Dendritic cell treated with granulocyte-macrophage colony-stimulating factor and Interleukin-4, amounts not matched to agents 40 ng/mL and 50 ng/mL, for 4 days (primary cell): Measurements from ENCODE around the gene HHAT.

ENCODE experiments used
- H3K27ac Mint-ChIP-seq: one replicate; pipeline ENCODE4 v1.8.0; 2022; ENCODE audit warnings: mild to moderate bottlenecking, mixed read lengths
- H3K27me3 Mint-ChIP-seq: one replicate; pipeline ENCODE4 v1.8.0; 2022; ENCODE audit warnings: mild to moderate bottlenecking, mixed read lengths
- H3K36me3 Mint-ChIP-seq: one replicate; pipeline ENCODE4 v1.8.0; 2022; ENCODE audit warnings: low read depth, mixed read lengths
- H3K4me1 Mint-ChIP-seq: one replicate; pipeline ENCODE4 v1.8.0; 2022; ENCODE audit warnings: low read depth, mixed read lengths
- H3K4me3 Mint-ChIP-seq: one replicate; pipeline ENCODE4 v1.8.0; 2022; ENCODE audit warnings: mild to moderate bottlenecking, moderate library complexity, mixed read lengths
- H3K9me3 Mint-ChIP-seq: one replicate; pipeline ENCODE4 v1.8.0; 2022; ENCODE audit warnings: mixed read lengths
- intact Hi-C: fragments of 100-400 bp; cut with micrococcal nuclease; formaldehyde crosslinking; loops from one replicate; pipeline ENCODE4 v1.15.0; 2022

The HHAT gene

DNA sequence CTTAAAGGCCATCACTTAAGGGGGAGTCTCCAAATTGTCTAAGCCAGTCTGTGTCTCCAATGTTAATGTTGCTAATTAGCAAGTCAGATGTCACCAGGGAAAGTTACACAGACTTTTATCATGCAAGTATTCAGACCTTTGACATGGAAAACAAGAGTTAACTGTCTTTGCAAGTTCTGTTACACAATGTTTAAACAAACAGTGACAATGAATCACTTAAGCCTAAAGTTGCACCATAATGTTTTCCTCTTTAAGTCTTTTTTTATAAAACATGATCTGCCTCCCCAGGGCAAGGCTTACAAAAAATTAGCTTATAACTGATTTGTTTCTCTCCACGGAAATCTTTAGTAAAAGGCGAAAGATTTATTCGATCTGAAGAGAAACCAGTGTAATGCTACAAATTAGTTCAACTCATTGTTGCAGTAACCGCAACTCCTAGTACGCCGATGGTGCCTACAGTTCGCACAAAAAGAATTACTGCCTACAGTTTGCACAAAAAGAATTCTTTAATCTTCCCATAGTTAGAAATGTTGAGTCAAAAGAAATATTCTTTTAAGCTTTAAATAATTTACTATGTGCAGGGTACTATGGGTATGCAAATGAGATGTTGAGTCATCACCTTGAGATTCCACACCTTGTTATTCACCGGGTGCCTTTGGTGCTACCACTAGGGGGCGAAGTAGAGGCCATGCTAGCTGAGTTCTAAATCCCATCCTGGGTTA lies 45.3 kb downstream of the HHAT start:
- Mint-ChIP-seq H3K36me3 (no peaks in the 10 kb centered on the region), H3K4me1 (peaks cover 19% of the 10 kb centered on the region), H3K4me3 (no peak overlapping the region), H3K9me3 (no peaks in the 10 kb centered on the region), H3K27ac (no peak overlapping the region), H3K27me3 (no peaks in the 10 kb centered on the region)
- intact Hi-C loops, result no loop called here

DNA sequence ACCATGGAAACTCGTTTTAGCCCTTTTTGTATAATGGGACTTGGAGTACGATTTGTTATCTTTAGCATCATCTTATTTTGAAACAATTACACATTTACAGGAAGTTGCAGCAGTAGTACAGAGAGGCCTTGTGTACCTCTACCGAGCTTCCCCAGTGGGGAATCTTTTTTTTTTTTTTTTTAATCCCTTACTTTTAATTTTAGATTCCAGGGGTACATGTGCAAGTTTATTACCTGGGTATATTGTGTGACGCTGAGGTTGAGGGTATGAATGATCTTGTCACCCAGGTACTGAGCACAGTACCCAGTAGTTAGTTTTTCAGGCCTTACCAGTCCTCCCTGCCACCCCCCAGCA lies 45.9 kb downstream of the HHAT start:
- Mint-ChIP-seq H3K4me3 (no peak overlapping the region), H3K36me3 (no peaks in the 10 kb centered on the region), H3K4me1 (peaks cover 19% of the 10 kb centered on the region), H3K9me3 (no peaks in the 10 kb centered on the region), H3K27me3 (no peaks in the 10 kb centered on the region), H3K27ac (no peak overlapping the region)
- intact Hi-C loops, result no loop called here

DNA sequence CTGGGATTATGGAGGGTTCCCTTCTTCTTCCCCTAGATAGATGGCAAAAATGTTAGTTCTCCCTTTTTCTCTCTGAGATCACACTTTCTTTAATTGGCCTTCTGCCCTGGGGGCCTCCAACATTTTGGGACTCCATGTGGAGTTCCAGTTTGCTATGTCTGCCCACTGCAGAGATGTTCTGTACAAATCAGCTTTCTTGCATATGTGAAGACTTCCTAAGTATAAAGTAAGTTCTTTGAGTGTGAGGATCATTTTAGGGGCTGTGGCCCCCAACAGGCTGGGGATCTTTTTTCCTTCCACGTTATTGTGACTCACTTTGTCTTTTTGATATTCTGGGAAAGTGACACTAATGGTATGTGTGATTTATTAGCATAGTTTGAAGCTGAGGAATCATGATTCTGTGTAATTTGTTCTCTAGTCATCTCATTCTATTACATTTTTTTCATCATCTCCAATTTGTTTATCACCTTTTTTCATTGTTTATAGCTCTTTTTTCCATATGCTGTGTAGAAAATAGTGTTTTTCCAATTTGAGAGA lies 48.2 kb downstream of the HHAT start:
- Mint-ChIP-seq H3K4me1 (peaks cover 19% of the 10 kb centered on the region), H3K36me3 (no peaks in the 10 kb centered on the region), H3K9me3 (no peaks in the 10 kb centered on the region), H3K27ac (no peak overlapping the region), H3K27me3 (no peaks in the 10 kb centered on the region), H3K4me3 (no peak overlapping the region)
- intact Hi-C loops, result no loop called here

DNA sequence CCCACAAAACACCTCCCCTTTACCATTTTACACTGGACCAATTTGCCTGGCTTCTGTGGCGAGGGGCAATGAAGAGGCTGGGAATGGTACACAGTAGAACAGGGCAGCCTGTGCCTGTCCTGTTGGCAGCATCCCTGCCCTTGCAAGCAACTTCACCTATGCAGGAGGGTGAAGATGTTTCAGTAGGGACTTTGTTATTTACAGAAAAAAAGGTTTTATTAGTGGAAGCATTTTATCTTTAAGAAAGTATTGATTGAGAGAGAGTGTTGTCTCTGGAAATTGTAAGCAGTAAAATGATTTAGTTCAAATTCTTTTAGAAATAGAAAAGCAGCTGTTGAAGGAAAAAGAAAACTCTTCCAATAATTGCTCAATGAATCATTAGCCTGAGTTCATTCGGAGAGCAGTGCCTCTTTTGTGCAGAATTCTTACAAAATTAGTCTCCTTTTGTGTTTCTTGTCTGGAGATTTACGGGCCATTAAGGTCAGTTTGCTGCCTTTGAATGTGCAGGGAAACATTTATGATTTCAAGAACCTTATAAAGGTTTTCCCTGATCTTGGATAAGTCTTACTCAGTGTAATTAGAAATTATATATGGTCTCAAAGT lies 49.1 kb downstream of the HHAT start:
- intact Hi-C loops, result no loop called here
- H3K4me1 Mint-ChIP-seq, result peaks cover 18% of the 10 kb centered on the region
- no peak overlapping the region for H3K27ac Mint-ChIP-seq
- no peaks in the 10 kb centered on the region for H3K36me3 Mint-ChIP-seq
- H3K4me3 Mint-ChIP-seq, result no peak overlapping the region
- H3K27me3 Mint-ChIP-seq, result no peaks in the 10 kb centered on the region
- no peaks in the 10 kb centered on the region for H3K9me3 Mint-ChIP-seq

DNA sequence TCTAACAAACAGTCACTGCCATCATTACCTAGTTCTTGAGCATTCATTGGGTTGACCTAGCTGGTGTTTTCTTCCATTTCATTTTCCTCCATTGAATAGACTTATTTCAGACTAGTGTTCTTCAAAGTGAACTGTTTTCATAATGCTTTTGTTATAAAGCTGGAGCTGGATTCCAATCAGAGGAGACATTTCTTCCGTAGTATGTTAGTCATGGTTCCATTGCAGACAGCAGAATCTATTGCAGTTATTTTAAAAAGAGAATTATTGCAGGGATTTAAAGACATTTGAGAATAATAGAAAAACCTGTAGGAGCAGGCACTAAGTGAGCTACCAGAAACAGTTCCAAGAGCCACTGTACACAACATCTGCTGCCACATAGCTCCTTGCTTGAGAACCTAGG lies 50.0 kb downstream of the HHAT start:
- Mint-ChIP-seq H3K27me3 (no peaks in the 10 kb centered on the region), H3K9me3 (no peaks in the 10 kb centered on the region), H3K27ac (no peak overlapping the region), H3K36me3 (no peaks in the 10 kb centered on the region), H3K4me3 (no peak overlapping the region), H3K4me1 (peaks cover 10% of the 10 kb centered on the region)
- intact Hi-C loops, result no loop called here

DNA sequence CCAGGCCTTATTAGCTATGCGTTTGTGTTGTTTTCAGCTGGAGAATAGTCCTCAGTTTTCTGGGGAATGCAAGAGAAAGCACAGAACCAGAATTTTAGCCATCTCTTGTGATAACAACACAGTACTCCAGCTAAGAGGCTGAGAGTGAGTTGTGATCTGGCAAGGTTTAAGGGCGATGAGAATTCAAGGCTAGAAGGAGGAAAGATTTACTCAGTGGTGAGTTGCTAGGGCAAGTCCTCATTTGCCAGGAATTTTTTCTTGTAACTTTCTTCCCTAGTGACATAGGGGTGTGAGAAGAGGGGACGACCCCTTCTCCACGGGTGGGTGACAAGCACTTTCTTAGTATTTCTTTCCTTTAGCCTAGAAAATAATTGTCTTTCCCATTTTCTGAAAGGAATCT lies 53.2 kb downstream of the HHAT start:
- Mint-ChIP-seq H3K27ac (no peak overlapping the region), H3K27me3 (no peaks in the 10 kb centered on the region), H3K9me3 (no peaks in the 10 kb centered on the region), H3K36me3 (no peaks in the 10 kb centered on the region), H3K4me1 (no peaks in the 10 kb centered on the region), H3K4me3 (no peak overlapping the region)
- intact Hi-C loops, result no loop called here

DNA sequence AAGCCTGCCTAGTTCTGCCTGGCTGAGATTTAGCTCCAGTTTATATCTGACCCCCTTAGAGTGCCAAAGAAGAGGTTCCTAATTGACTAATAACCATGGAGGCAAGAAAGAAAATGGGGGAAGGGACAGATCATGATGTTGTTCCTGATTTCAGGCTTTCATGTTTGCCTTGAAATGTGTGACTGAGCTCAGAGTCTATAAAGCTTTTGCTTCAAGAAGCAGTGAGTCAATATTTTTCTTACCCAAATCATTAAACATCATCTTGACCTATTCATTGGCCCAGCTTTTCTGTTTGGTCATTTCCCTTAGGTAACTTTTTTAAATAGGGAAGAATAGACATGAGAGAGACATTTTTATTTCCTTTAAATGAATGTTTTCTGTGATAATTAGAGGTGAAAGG lies 55.9 kb downstream of the HHAT start:
- Mint-ChIP-seq H3K27ac (no peak overlapping the region), H3K9me3 (peaks cover 6% of the 10 kb centered on the region), H3K36me3 (no peaks in the 10 kb centered on the region), H3K4me1 (no peaks in the 10 kb centered on the region), H3K27me3 (no peaks in the 10 kb centered on the region), H3K4me3 (no peak overlapping the region)
- intact Hi-C loops, result no loop called here

DNA sequence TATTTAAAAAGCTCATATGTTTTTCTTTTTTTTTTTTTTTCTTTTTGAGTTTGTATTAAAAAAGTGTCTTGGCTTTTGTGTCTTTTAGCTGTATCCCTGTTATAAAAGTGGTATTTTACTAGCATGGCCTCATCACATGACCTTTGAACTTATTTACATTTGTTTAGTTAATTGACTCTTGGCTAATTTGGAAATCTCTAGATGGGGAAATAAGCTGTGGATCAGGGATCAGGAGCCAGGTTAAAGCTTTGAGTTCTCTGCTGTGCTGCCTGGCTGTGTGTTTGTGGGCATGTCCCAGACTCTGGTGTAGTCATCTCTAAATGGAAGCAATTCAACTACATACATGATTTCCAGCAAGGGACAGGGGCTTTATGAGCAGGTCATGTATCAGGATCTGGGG lies 56.5 kb downstream of the HHAT start:
- Mint-ChIP-seq H3K27ac (no peak overlapping the region), H3K9me3 (peaks cover 9% of the 10 kb centered on the region), H3K27me3 (no peaks in the 10 kb centered on the region), H3K36me3 (no peaks in the 10 kb centered on the region), H3K4me3 (no peak overlapping the region), H3K4me1 (no peaks in the 10 kb centered on the region)
- intact Hi-C loops, result no loop called here

DNA sequence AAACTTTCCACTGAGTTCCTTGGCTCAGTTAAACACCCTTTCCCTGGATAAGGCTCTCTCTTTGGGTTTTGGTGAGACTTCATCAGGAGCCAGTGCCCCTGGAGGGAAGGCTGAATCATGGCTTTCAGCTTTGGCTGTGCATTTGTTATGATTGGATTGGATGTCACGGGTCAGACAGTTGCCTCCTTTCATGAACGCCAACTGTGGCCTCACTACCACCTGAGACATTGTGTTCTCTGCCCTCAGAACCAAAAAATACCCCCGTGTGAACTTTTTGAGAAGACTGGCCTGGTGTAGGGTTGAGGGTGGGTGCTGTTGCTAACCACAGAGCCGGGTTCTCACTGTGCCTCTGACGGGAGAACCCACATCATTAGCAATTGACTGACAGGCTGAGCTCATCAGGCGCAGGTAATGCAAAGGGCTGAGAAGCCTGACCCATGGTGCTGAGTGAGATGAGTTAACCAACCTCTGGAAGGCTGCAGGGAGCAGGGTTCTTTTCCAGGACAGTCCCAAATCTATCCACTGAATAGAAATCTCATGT lies 65.6 kb downstream of the HHAT start:
- no peak overlapping the region for H3K27ac Mint-ChIP-seq
- peaks cover 6% of the 10 kb centered on the region for H3K9me3 Mint-ChIP-seq
- no peaks in the 10 kb centered on the region for H3K36me3 Mint-ChIP-seq
- no peaks in the 10 kb centered on the region for H3K4me1 Mint-ChIP-seq
- intact Hi-C loops, result no loop called here
- no peaks in the 10 kb centered on the region for H3K27me3 Mint-ChIP-seq
- no peak overlapping the region for H3K4me3 Mint-ChIP-seq

DNA sequence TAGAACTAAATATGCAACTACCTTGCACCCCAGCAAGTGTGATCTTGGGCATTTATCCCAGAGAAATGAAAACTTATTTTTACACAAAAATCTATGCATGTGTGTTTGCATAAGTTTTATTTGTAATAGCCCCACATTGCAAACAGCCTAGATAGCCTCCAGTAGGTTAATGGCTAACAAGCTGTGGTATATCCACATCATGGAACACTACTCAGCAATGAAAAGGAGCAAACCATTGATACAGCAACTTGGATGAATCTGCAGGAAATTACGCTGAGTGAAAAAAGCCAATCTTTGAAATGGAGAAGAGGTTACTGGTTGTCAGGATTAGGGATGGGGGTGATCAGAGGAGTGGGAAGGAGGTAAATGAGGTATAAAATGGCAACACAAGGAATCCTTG lies 67.8 kb downstream of the HHAT start:
- no peak overlapping the region for H3K4me3 Mint-ChIP-seq
- no peaks in the 10 kb centered on the region for H3K4me1 Mint-ChIP-seq
- no peaks in the 10 kb centered on the region for H3K36me3 Mint-ChIP-seq
- no peaks in the 10 kb centered on the region for H3K27me3 Mint-ChIP-seq
- no peak overlapping the region for H3K27ac Mint-ChIP-seq
- H3K9me3 Mint-ChIP-seq, result no peaks in the 10 kb centered on the region
- intact Hi-C loops, result no loop called here

DNA sequence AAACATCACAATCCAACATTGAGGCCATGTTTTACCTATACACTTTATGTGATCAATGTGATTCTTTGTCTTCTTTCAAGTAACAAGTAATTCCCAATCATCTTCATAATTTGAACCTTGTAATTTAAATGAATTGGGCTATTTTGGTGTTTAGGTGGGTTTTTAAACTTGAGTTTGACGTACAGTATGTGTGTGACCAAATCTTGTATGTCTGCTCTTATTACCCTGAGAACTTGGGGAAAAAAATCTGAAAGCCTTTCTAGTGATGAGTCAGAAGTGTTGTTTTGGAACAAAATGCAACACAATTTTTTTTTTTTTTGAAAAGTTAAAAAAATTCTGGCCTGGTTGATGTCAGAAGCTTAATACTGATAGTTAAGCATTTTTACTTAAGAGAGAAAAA lies 68.5 kb downstream of the HHAT start:
- no peaks in the 10 kb centered on the region for H3K36me3 Mint-ChIP-seq
- H3K4me3 Mint-ChIP-seq, result no peak overlapping the region
- no peaks in the 10 kb centered on the region for H3K9me3 Mint-ChIP-seq
- intact Hi-C loops, result no loop called here
- H3K4me1 Mint-ChIP-seq, result no peaks in the 10 kb centered on the region
- no peaks in the 10 kb centered on the region for H3K27me3 Mint-ChIP-seq
- no peak overlapping the region for H3K27ac Mint-ChIP-seq

DNA sequence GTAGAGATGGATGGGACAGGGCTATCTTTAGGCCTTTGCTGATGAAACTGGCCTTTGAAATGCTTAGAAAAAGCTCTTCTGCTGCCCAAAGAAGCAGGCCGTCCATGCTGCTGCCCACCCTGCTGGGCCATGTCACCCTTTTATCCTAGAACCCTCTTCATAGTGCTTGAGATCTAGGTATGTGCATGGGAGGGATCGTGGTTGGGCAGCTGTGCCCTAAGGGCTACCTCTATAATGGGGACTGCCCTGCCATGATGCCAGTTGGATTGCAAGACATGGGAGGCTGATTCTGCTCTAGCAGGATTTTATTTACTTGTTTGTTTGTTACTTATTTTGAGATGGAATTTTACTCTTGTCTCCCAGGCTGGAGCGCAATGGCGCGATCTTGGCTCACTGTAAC lies 69.0 kb downstream of the HHAT start:
- intact Hi-C loops, result no loop called here
- no peak overlapping the region for H3K27ac Mint-ChIP-seq
- H3K4me1 Mint-ChIP-seq, result no peaks in the 10 kb centered on the region
- H3K4me3 Mint-ChIP-seq, result no peak overlapping the region
- H3K27me3 Mint-ChIP-seq, result no peaks in the 10 kb centered on the region
- no peaks in the 10 kb centered on the region for H3K36me3 Mint-ChIP-seq
- no peaks in the 10 kb centered on the region for H3K9me3 Mint-ChIP-seq

DNA sequence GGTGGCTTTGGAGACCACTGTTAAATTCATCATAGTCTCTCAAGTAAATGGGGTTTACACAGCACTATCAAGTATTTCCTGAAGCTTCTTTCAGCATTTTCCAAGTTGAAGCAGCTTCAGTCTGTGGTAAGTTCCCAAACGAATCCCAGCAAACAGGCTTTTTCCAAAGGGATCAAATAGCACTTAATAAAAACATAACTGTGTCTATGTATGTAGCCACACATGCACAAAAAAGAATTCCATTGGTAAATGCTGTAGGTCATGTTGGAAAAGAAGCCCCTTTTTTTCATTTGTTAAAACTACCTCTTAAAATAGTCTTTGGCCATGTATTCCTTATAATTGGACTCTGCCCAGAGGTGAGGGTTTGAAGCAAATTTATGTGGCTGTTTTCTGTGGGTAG lies 69.8 kb downstream of the HHAT start:
- Mint-ChIP-seq H3K9me3 (no peaks in the 10 kb centered on the region), H3K27me3 (no peaks in the 10 kb centered on the region), H3K27ac (no peak overlapping the region), H3K4me3 (no peak overlapping the region), H3K4me1 (no peaks in the 10 kb centered on the region), H3K36me3 (no peaks in the 10 kb centered on the region)
- intact Hi-C loops, result no loop called here

DNA sequence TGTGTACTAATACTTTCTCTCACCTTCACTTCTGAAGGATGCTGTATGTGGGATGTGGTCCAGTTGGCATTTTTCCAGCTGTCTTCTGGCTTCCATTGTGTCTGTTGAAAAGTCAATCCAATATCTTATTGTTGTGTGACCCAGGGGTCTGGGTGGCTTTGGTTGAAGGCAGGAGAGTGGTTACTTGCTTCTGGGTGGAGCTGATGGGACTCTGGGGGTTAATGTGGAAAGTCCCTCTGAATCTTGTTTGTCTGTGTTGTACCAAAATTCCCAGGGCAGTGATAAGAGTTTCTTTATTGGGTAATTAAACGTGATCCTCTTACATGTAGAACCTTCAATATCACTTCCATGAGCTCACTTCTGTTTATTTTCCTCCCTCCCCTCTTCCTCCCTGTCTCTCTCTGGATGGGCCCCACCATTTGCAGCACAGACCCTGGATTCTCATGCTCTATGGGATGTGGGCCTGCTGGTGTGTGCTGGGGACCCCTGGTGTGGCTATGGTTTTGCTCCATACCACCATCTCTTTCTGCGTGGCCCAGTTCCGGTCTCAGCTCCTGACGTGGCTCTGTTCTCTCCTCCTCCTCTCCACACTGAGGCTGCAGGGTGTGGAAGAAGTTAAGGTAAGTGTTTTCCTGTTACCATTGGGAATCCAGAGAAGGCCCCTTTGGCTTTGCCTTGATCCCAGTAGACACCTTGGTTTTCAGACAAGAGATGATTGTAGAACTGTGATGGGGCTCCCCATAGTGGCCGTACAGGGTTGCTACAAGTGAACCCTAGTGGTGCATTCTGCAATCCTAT lies 71.5 kb downstream of the HHAT start:
- no peaks in the 10 kb centered on the region for H3K4me1 Mint-ChIP-seq
- no peaks in the 10 kb centered on the region for H3K9me3 Mint-ChIP-seq
- no peak overlapping the region for H3K4me3 Mint-ChIP-seq
- no peaks in the 10 kb centered on the region for H3K27me3 Mint-ChIP-seq
- H3K27ac Mint-ChIP-seq, result no peak overlapping the region
- intact Hi-C loops, result loop anchor here (1.0 to 10.0 kb wide), 2 partner anchors 257 to 555 kb away; no protein-coding TSS in a partner anchor
- H3K36me3 Mint-ChIP-seq, result no peaks in the 10 kb centered on the region
